GM12891 (cell line): ENCODE measurements around the gene GALK1.

Source experiments
- PAX5 ChIP-seq: IDR thresholded peaks from 2 replicates; pipeline ENCODE4 v1.6.1; 2011; ENCODE audit warnings: low read length, moderate library complexity, mild to moderate bottlenecking; ENCODE audit not compliant: insufficient read depth, severe bottlenecking
- POLR2A ChIP-seq: IDR thresholded peaks from 2 replicates; pipeline ENCODE4 v1.6.1; 2011; ENCODE audit warnings: low read depth, low read length, control low read depth
- POLR2AphosphoS5 ChIP-seq: IDR thresholded peaks from 2 replicates; pipeline ENCODE4 v1.6.1; 2011; ENCODE audit warnings: low read depth, low read length, control low read depth
- POU2F2 ChIP-seq: IDR thresholded peaks from 2 replicates; pipeline ENCODE4 v1.6.1; 2011; ENCODE audit warnings: low read depth, mild to moderate bottlenecking, control low read depth, low read length, moderate library complexity
- SPI1 ChIP-seq: IDR thresholded peaks from 2 replicates; pipeline ENCODE4 v1.6.1; 2011; ENCODE audit warnings: low read depth, low read length, control low read depth
- TAF1 ChIP-seq: IDR thresholded peaks from 2 replicates; pipeline ENCODE4 v1.6.1; 2011; ENCODE audit warnings: low read depth, low read length, control low read depth

GRCh38 chr17:75774471-75774990 is 9.5 kb upstream of the GALK1 start:
- TF ChIP-seq POLR2A (no peak; the same call in 1 of the 2 replicates), TAF1 (no peak), POLR2AphosphoS5 (no peak), SPI1 (no peak), POU2F2 (no peak), PAX5 (no peak)
